ENCODE results near the gene F8.
"Not testable (repeated sequence)": the region's sequence is repeated elsewhere in the genome, so short reads cannot be mapped to it uniquely, and the experiment has no call there.

F8 gene

DNA sequence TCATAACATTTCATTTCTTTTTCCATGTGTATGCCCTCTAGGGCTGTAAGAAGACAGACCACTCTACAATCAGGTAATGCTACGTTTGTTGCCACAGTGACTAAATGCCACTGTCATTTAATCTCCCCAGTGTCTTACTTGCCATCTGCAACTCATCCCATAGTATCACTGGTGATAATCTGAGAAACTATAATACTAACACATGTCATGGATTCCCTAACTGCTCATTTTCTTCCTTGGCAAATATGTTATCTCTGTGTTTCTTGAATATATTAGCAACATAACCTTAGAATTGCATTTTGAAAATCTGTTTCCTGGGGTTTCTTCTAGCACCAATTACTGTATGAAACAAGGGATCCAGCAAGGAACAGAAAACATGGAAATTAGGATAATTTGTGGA, 130.2 kb downstream of the F8 start:
- ATAC-seq (no peak), DNase-seq (no peak)
- no peak overlapping the region for H3K4me3 Mint-ChIP-seq
- no peaks in the 10 kb centered on the region for H3K27me3 Mint-ChIP-seq
- H3K36me3 Mint-ChIP-seq (ENCODE audit: low read depth) = no peaks in the 10 kb centered on the region
- H3K4me1 Mint-ChIP-seq = peaks cover 7% of the 10 kb centered on the region
- H3K9me3 Mint-ChIP-seq = no peaks in the 10 kb centered on the region
- no peak overlapping the region for H3K27ac Mint-ChIP-seq

GRCh38 chrX:154890990-154891639, 131.4 kb downstream of the F8 start:
- Mint-ChIP-seq H3K36me3 (ENCODE audit: low read depth) (no peaks in the 10 kb centered on the region), H3K27me3 (no peaks in the 10 kb centered on the region), H3K27ac (no peak overlapping the region), H3K4me3 (no peak overlapping the region), H3K4me1 (peaks cover 7% of the 10 kb centered on the region), H3K9me3 (no peaks in the 10 kb centered on the region)
- ATAC-seq (no peak), DNase-seq (no peak)

GRCh38 chrX:154886789-154887221, 135.7 kb downstream of the F8 start:
- not testable (repeated sequence) for H3K9me3 Mint-ChIP-seq; H3K27ac Mint-ChIP-seq; H3K27me3 Mint-ChIP-seq; H3K4me3 Mint-ChIP-seq; DNase-seq; H3K36me3 Mint-ChIP-seq (ENCODE audit: low read depth); H3K4me1 Mint-ChIP-seq
- peak; percentile 30 for ATAC-seq

DNA sequence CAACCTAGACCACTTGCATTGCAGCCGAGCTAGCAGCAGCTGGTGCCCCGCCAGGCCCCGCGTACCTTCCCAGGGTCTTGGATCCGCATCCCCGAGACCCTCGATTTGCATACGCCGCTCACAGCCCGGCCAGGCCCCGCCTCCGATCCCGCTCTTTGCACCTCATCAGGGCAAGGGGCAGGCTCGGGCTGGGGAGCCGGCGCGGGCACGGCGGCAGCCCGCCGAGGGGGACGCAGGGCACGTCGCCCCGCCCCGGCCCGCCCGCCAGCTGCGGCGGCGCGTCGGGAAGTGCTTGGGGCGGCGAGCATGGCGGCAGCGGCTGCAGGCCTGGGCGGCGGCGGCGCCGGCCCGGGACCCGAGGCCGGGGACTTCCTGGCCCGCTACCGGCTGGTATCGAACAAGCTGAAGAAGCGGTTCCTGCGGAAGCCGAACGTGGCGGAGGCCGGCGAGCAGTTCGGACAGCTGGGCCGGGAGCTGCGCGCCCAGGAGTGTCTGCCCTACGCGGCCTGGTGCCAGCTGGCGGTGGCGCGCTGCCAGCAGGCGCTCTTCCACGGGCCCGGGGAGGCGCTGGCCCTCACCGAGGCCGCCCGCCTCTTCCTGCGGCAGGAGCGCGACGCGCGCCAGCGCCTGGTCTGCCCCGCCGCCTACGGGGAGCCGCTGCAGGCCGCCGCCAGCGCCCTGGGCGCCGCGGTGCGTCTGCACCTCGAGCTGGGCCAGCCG, 136.3 kb downstream of the F8 start, which contains the start of gene F8A1:
F8A1 (plus strand) TSS at position 287 of the 720 bp plus-strand sequence; CDS start at position 307, 20 bp downstream.
- H3K36me3 Mint-ChIP-seq (ENCODE audit: low read depth); H3K4me1 Mint-ChIP-seq; H3K27ac Mint-ChIP-seq; H3K9me3 Mint-ChIP-seq; H3K27me3 Mint-ChIP-seq; H3K4me3 Mint-ChIP-seq: not testable (repeated sequence)
- ATAC-seq (peak; percentile 84), DNase-seq (peak; percentile 47)

GRCh38 chrX:154885549-154885948, 137.0 kb downstream of the F8 start:
- H3K36me3 Mint-ChIP-seq (ENCODE audit: low read depth); H3K4me1 Mint-ChIP-seq; H3K9me3 Mint-ChIP-seq; H3K27me3 Mint-ChIP-seq; H3K4me3 Mint-ChIP-seq; H3K27ac Mint-ChIP-seq: not testable (repeated sequence)
- DNase-seq = peak; percentile 8
- ATAC-seq = peak; percentile 25

- not testable (repeated sequence) for DNase-seq; ATAC-seq; H3K27me3 Mint-ChIP-seq; H3K36me3 Mint-ChIP-seq (ENCODE audit: low read depth); H3K9me3 Mint-ChIP-seq; H3K4me1 Mint-ChIP-seq; H3K27ac Mint-ChIP-seq; H3K4me3 Mint-ChIP-seq
These were observed 137.5 kb downstream of the F8 start for GRCh38 chrX:154885057-154885456.

- not testable (repeated sequence) for H3K4me1 Mint-ChIP-seq; H3K36me3 Mint-ChIP-seq (ENCODE audit: low read depth); ATAC-seq; H3K27me3 Mint-ChIP-seq; H3K27ac Mint-ChIP-seq; H3K9me3 Mint-ChIP-seq; DNase-seq; H3K4me3 Mint-ChIP-seq
These were observed 138.5 kb downstream of the F8 start for GRCh38 chrX:154884069-154884468.

DNA sequence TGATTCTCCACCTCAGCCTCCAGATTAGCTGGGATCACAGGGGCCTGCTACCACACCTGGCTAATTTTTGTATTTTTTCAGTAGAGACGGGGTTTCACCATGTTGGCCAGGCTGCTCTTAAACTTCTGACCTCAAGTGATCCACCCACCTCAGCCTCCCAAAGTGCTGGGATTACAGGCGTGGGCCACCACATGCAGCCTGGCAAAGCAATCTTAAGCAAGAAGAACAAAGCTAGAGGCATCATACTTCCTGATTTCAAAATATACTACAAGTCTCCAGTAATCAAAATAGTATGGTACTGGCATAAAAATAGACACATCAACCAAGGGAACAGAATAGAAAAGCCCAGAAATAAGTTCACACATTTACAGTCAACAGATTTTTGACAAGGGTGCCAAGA, 149.2 kb downstream of the F8 start:
- no peaks in the 10 kb centered on the region for H3K4me1 Mint-ChIP-seq
- ATAC-seq (no peak), DNase-seq (no peak)
- no peak overlapping the region for H3K27ac Mint-ChIP-seq
- H3K36me3 Mint-ChIP-seq (ENCODE audit: low read depth) = peaks cover under 1% of the 10 kb centered on the region
- H3K9me3 Mint-ChIP-seq = no peaks in the 10 kb centered on the region
- H3K27me3 Mint-ChIP-seq = no peaks in the 10 kb centered on the region
- H3K4me3 Mint-ChIP-seq = no peak overlapping the region

- not testable (repeated sequence) for DNase-seq; H3K27ac Mint-ChIP-seq; H3K9me3 Mint-ChIP-seq; H3K4me3 Mint-ChIP-seq; H3K4me1 Mint-ChIP-seq; H3K36me3 Mint-ChIP-seq (ENCODE audit: low read depth); ATAC-seq; H3K27me3 Mint-ChIP-seq
These were observed 154.0 kb downstream of the F8 start for GRCh38 chrX:154868522-154868921.

DNA sequence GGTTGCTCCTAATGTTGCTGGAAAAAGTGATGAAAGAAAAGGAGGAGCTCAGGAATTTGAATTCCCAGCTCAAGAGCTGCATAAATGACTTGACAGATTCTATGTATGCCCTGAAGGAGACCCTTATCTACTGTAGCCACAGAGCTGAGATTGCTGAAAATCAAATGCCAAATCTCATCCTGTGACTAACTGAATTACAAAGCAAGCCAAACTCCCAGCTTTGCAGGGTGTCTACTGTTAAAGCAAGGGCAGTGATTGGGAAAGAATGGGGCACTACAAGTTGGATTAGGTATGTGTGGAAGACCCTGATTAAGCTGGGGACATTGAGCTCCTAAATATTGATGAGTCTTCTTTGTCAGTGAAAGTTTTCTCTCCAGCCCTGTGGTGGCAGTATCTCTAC, 167.3 kb downstream of the F8 start:
- Mint-ChIP-seq H3K4me3 (no peak overlapping the region), H3K36me3 (ENCODE audit: low read depth) (peaks cover 2% of the 10 kb centered on the region), H3K27me3 (no peaks in the 10 kb centered on the region), H3K4me1 (no peaks in the 10 kb centered on the region), H3K9me3 (no peaks in the 10 kb centered on the region), H3K27ac (no peak overlapping the region)
- ATAC-seq = no peak
- DNase-seq = no peak

DNA sequence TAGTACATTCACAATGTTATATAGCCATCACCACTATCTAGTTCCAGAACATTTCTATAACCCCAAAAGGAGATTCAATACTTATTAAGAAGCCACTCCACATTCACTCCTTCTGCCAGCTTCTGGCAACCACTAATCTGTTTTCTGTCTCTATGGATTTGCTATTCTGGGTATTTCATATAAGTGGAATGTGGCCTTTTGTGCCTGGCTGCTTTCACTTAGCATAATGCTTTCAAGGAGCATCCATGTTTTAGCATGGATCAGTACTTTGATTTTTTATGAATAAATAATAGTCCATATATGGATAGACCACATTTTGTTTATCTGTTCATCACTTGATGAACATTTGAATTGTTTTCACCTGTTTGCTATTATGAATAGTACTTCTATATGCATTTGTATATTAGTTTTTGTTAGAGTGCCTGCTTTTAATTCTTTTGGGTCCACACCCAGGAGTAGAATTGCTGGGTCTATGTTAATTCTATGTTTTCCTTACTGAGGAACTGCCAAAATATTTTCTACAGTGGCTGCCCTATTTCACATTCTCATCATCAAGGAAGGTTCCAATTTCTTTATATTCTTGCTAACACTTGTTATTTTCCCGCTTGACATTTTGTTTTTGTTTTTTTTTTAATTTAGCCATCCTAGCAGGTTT, 171.4 kb downstream of the F8 start:
- no peaks in the 10 kb centered on the region for H3K36me3 Mint-ChIP-seq (ENCODE audit: low read depth)
- no peaks in the 10 kb centered on the region for H3K27me3 Mint-ChIP-seq
- H3K4me1 Mint-ChIP-seq = no peaks in the 10 kb centered on the region
- H3K9me3 Mint-ChIP-seq = peaks cover 4% of the 10 kb centered on the region
- no peak for ATAC-seq
- H3K27ac Mint-ChIP-seq = no peak overlapping the region
- DNase-seq = no peak
- no peak overlapping the region for H3K4me3 Mint-ChIP-seq

DNA sequence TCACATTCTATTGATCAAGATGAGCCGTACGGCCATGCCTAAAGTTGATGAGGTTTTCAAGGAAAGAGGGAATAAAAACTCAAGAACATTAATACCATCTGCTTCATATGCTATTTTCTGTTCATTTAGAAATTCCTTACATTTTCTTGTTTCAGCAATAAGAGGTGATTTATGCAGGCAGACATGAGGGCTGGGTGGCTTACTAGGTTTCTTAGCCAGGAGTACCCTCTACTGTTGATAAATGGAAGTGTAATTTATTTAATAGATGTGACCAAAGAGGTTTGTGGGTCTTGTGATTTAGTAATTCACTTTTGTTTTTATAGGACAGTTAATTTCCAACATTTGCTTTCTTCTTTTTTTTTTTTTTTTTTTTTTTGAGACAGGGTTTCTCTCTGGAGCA, 181.7 kb downstream of the F8 start:
- ATAC-seq (peak; percentile 52), DNase-seq (no peak)
- no peaks in the 10 kb centered on the region for H3K36me3 Mint-ChIP-seq (ENCODE audit: low read depth)
- H3K27ac Mint-ChIP-seq = no peak overlapping the region
- no peaks in the 10 kb centered on the region for H3K9me3 Mint-ChIP-seq
- H3K4me1 Mint-ChIP-seq = no peaks in the 10 kb centered on the region
- H3K4me3 Mint-ChIP-seq = no peak overlapping the region
- H3K27me3 Mint-ChIP-seq = no peaks in the 10 kb centered on the region

DNA sequence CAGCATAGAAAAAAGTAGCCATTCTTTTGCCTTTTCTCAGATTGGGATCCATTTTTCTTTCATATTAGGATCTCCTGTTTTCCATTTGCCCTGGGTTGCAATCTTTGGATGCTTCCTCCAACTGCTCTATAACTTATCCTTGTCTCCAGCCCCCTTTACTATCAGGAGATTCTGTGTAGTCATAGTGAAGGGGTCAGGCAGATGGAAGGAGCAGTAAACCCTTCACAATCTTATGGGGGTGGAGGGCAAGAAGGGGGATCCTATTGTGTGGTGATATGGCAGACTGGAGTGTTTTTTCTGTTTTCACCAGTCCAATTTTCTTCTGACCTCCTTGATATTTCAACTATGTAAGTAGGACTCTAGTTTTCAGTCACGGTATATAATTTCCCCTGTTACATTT, 186.4 kb downstream of the F8 start:
- H3K4me3 Mint-ChIP-seq = no peak overlapping the region
- ATAC-seq (no peak), DNase-seq (no peak)
- H3K36me3 Mint-ChIP-seq (ENCODE audit: low read depth) = no peaks in the 10 kb centered on the region
- no peaks in the 10 kb centered on the region for H3K9me3 Mint-ChIP-seq
- no peaks in the 10 kb centered on the region for H3K4me1 Mint-ChIP-seq
- no peaks in the 10 kb centered on the region for H3K27me3 Mint-ChIP-seq
- H3K27ac Mint-ChIP-seq = no peak overlapping the region

DNA sequence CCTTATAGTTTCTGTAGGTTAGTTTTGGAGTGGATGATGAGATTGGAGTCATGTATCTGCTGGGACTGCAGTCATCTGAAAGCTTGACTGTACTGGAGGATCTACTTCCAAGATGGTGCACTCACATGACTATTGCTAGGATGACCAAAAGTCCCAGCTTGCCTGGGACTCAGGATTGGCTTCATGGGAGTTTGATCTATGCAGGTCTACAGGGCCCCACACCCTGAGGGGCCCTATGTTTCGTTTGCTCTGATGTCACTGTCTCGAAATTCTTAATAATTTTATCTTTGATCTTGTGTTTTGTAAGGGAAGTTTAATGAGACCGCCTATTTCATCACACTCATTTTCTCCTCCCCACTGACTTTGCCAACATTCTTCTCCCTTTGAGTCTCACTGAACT, 188.0 kb downstream of the F8 start, which contains the start of gene SMIM9:
SMIM9 (minus strand) TSS at position 101 of the 400 bp plus-strand sequence. CDS start 3,806 bp downstream, outside the sequence.
- no peak within 1 kb of the TSS for H3K4me3 Mint-ChIP-seq
- no peaks in the 10 kb centered on the region for H3K36me3 Mint-ChIP-seq (ENCODE audit: low read depth)
- H3K4me1 Mint-ChIP-seq = no peaks in the 10 kb centered on the region
- ATAC-seq = no peak
- H3K9me3 Mint-ChIP-seq = no peaks in the 10 kb centered on the region
- H3K27ac Mint-ChIP-seq = no peak within 1 kb of the TSS
- DNase-seq = no peak
- H3K27me3 Mint-ChIP-seq = peaks cover 3% of the 10 kb centered on the region

DNA sequence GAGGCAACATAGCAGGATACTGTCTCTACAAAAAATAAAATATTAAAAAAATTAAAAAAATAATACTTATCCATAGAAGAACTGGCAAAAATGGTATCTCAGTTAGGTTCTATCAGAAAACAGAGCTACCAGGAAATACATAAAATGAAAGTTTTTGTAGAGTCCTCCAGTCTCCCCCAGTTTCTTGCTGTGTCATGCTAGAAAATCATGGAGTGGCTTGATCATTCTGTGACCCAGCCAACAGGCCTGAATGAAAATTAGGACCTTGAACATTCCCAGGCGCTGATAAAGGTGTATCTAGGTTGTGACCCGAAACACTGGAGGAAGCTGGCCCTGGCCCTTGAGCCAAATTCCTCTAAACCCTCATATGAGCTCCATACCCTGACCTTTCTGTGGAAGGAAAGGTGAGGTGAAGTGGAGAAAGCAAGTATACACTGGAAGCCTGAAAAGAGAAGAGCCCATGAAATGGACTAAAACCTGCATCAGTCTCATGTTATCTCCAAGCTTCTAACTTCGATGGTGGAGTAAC, 188.7 kb downstream of the F8 start:
- H3K36me3 Mint-ChIP-seq (ENCODE audit: low read depth) = no peaks in the 10 kb centered on the region
- H3K9me3 Mint-ChIP-seq = no peaks in the 10 kb centered on the region
- H3K4me1 Mint-ChIP-seq = peaks cover 7% of the 10 kb centered on the region
- ATAC-seq (no peak), DNase-seq (no peak)
- H3K4me3 Mint-ChIP-seq = no peak overlapping the region
- no peak overlapping the region for H3K27ac Mint-ChIP-seq
- peaks cover 3% of the 10 kb centered on the region for H3K27me3 Mint-ChIP-seq

All from activated naive CD8-positive, alpha-beta T cell treated with anti-CD3 and anti-CD28 coated beads, Interleukin-2, amount 50 U/mL, for 24 hours (primary cell).